HG03097 (cell line): ENCODE data around the gene ELF4.

ENCODE experiments used
- ATAC-seq: cut with Tn5 transposase; IDR thresholded peaks from one replicate; pipeline ENCODE4 v1.9.1; 2021; ENCODE audit not compliant: unreplicated experiment, low FRiP score

ELF4 gene

GRCh38 chrX:130085551-130086446, 24.5 kb downstream of the ELF4 start:
- no peak for ATAC-seq

GRCh38 chrX:130084631-130085237, 25.6 kb downstream of the ELF4 start:
- ATAC-seq: peak; percentile 44

GRCh38 chrX:130083656-130084382, 26.5 kb downstream of the ELF4 start:
- no peak for ATAC-seq

- ATAC-seq: no peak
These were observed 27.2 kb downstream of the ELF4 start for GRCh38 chrX:130083107-130083490.

GRCh38 chrX:130082244-130083106, 27.8 kb downstream of the ELF4 start:
- peak; percentile 36 for ATAC-seq

GRCh38 chrX:130081421-130082045, 28.8 kb downstream of the ELF4 start:
- no peak for ATAC-seq

- ATAC-seq: no peak
These were observed 29.4 kb downstream of the ELF4 start for GRCh38 chrX:130080791-130081367.

GRCh38 chrX:130079824-130080406, 30.4 kb downstream of the ELF4 start:
- ATAC-seq: no peak

GRCh38 chrX:130075777-130076176, 34.5 kb downstream of the ELF4 start:
- no peak for ATAC-seq

GRCh38 chrX:130072345-130072740, 38.0 kb downstream of the ELF4 start:
- ATAC-seq: no peak

- no peak for ATAC-seq
These were observed 38.5 kb downstream of the ELF4 start for GRCh38 chrX:130071611-130072344.

GRCh38 chrX:130066975-130067615, 43.2 kb downstream of the ELF4 start:
- no peak for ATAC-seq

GRCh38 chrX:130060122-130061069, 49.9 kb downstream of the ELF4 start:
- ATAC-seq: peak; percentile 71

- ATAC-seq: no peak
These were observed 51.6 kb downstream of the ELF4 start for GRCh38 chrX:130058652-130059051.

GRCh38 chrX:130057209-130057608, 53.1 kb downstream of the ELF4 start:
- ATAC-seq: no peak

GRCh38 chrX:130055899-130056298, 54.4 kb downstream of the ELF4 start:
- no peak for ATAC-seq

GRCh38 chrX:130055103-130055502, 55.2 kb downstream of the ELF4 start:
- ATAC-seq: no peak
